ENCODE results near the gene TOMM40L. TPM values are rescaled to one million over a fixed set of nuclear protein-coding genes. Genes with fewer than 3 reads are reported as not detected.
"Not testable (repeated sequence)": the region's sequence is repeated elsewhere in the genome, so short reads cannot be mapped to it uniquely, and the experiment has no call there.

TOMM40L gene
- total RNA-seq, 4 donors from 2014 or later = 9.1 to 24.1 (median 16.3) TPM

DNA sequence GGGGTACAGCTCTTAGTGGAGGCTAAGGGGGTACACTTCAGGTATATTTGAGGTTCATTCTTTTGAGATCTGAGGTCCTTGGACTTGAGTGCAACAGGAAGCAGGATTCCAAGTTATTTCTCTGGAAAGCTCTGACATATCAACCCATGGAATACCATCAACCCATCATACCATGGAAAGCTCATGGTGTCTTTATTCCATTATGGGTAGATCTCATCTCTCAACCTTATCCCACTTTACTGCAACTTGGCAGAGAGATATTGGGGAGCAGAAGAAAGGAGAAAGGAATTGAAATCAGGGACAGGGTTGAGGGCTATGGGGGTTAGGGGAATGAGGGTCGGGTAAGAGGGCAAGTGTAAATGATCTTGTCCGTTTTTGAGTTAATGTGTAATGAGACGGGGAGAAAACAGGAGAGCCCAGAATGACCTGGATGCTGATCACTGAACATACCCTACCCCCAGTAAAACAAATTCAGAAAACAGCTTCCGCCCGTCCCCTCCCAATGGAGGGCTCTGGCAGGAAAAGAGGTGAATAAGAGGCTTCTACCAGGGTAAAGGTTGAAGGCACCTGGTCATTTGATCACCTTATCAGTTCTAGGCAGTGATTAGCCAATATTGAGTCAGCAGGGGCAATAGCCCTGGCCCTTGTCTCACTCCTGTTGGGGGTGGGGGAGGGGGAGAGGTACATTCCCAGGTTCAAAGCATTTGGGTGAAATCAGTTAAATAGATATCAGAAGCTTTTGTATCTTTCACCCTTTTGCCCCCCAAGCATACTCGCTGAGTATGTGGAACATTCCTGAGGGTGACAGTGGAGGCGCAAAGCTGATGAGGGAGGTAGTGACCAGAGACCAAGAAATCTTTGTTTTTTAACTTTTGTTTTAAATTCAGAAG, 1.8 kb upstream of the TOMM40L start:
- peaks cover 10 to 16% (median 12%) of the 10 kb centered on the region in 4 donors for H3K36me3 ChIP-seq
- no peak overlapping the region for H3K27ac ChIP-seq (replicated peaks in 1 of 4)
- H3K4me1 ChIP-seq = peaks cover 26 to 30% (median 27%) of the 10 kb centered on the region in 4 donors
- no peaks in the 10 kb centered on the region for H3K9me3 ChIP-seq
- no peaks in the 10 kb centered on the region for H3K27me3 ChIP-seq
- TF ChIP-seq, protein P1, sequence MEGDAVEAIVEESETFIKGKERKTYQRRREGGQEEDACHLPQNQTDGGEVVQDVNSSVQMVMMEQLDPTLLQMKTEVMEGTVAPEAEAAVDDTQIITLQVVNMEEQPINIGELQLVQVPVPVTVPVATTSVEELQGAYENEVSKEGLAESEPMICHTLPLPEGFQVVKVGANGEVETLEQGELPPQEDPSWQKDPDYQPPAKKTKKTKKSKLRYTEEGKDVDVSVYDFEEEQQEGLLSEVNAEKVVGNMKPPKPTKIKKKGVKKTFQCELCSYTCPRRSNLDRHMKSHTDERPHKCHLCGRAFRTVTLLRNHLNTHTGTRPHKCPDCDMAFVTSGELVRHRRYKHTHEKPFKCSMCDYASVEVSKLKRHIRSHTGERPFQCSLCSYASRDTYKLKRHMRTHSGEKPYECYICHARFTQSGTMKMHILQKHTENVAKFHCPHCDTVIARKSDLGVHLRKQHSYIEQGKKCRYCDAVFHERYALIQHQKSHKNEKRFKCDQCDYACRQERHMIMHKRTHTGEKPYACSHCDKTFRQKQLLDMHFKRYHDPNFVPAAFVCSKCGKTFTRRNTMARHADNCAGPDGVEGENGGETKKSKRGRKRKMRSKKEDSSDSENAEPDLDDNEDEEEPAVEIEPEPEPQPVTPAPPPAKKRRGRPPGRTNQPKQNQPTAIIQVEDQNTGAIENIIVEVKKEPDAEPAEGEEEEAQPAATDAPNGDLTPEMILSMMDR (IDR thresholded peaks at IDR 0.05) = no peak
- no peak for TF ChIP-seq EP300 (IDR thresholded peaks at IDR 0.05)
- no peak for TF ChIP-seq POLR2A (IDR thresholded peaks at IDR 0.05; ENCODE audit: low read depth)
- TF ChIP-seq POLR2AphosphoS5 (IDR thresholded peaks at IDR 0.05) = no peak
- 87% methylated on average over 7 of the region's 7 CpGs for WGBS
- no peak overlapping the region for H3K4me3 ChIP-seq
- DNase-seq (ENCODE audit: extremely low spot score) = no peak
- intact Hi-C loops (cut with DNase I) = no loop called here

DNA sequence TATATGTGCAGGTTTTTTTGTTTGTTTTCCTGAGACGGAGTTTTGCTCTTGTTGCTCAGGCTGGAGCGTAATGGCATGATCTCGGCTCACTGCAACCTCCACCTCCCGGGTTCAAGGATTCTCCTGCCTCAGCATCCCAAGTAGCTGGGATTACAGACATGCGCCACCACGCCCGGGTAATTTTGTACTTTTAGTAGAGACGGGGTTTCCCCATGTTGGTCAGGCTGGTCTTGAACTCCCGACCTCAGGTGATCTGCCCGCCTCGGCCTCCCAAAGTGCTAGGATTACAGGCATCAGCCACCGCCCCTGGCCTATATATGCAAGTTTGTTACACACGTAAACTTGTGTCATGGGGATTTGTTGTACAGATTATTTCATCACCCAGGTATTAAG, 1.2 kb upstream of the TOMM40L start:
- intact Hi-C loops (cut with DNase I) = loop anchor here (5.0 kb wide), 1 partner anchor 83 kb away; the partner anchor contains the start of gene MPZ
- peaks cover 11 to 22% (median 19%) of the 10 kb centered on the region in 4 donors for H3K36me3 ChIP-seq
- H3K27me3 ChIP-seq; H3K9me3 ChIP-seq; DNase-seq (ENCODE audit: extremely low spot score); H3K4me3 ChIP-seq: not testable (repeated sequence)
- WGBS = 85% methylated on average over 13 of the region's 13 CpGs
- H3K27ac ChIP-seq (replicated peaks in 1 of 4) = peak overlapping the region in 2 of 4 donors; percentile 77 to 88
- peaks cover 26 to 30% (median 27%) of the 10 kb centered on the region in 4 donors for H3K4me1 ChIP-seq

DNA sequence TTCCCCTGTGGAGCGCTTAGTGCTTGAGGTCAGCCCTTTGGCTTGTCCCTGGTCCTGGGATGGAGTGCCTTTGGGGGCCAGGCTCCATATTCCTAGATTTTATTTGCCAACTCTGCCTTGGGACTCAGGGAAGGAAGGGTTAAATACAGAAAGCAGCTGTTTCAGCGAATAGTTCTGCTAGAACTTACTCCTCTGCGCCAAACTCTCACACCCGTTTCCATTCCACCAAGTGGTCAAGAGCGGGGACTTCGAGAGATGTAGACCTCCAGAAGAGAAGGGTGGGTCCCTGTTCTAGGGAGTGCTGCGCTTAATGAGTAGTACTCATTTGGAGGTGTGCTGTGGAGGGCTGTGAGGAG, 704 bp upstream of the TOMM40L start:
- Histone ChIP-seq H3K9me3 (no peaks in the 10 kb centered on the region), H3K4me3 (peak overlapping the region in 3 of 4 donors; percentile 27 to 82 (median 71)), H3K27ac (replicated peaks in 1 of 4) (peak overlapping the region; percentile 77 to 88 (median 80)), H3K4me1 (peaks cover 26 to 30% (median 27%) of the 10 kb centered on the region in 4 donors), H3K36me3 (peaks cover 15 to 27% (median 23%) of the 10 kb centered on the region in 4 donors), H3K27me3 (no peaks in the 10 kb centered on the region)
- 70% methylated on average over 7 of the region's 7 CpGs for WGBS
- intact Hi-C loops (cut with DNase I) = loop anchor here (5.0 kb wide), 1 partner anchor 82 kb away; the partner anchor contains the start of gene MPZ
- DNase-seq (ENCODE audit: extremely low spot score) = no peak
- TF ChIP-seq EP300 (IDR thresholded peaks at IDR 0.05) (no peak), POLR2AphosphoS5 (IDR thresholded peaks at IDR 0.05) (no peak), POLR2A (IDR thresholded peaks at IDR 0.05; ENCODE audit: low read depth) (no peak)
- TF ChIP-seq, protein P1 (IDR thresholded peaks at IDR 0.05) = no peak

DNA sequence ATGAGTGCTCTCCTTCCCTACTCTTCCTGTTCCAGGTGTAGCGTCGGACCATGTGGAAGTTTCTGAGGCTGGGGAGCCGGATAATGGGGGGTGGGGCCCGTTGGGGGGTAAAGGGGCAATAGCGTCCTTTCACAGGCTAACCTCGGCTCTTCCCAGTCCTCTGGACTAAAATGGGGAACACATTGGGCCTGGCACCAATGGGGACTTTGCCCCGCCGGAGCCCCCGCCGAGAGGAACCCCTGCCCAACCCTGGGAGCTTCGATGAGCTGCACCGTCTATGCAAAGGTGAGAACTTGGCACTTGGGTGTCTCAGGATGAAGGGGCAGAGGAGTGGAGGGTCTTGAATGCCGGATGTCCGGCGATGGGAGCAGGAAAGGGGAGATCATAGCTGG, 456 bp downstream of the TOMM40L start:
- Histone ChIP-seq H3K9me3 (no peaks in the 10 kb centered on the region), H3K4me1 (peaks cover 26 to 30% (median 27%) of the 10 kb centered on the region in 4 donors), H3K27me3 (no peaks in the 10 kb centered on the region), H3K4me3 (peak overlapping the region; percentile 71 to 90 (median 80)), H3K36me3 (peaks cover 20 to 35% (median 32%) of the 10 kb centered on the region in 4 donors), H3K27ac (replicated peaks in 1 of 4) (peak overlapping the region; percentile 80 to 88 (median 82))
- WGBS = 4% methylated on average over 11 of the region's 15 CpGs
- no peak for TF ChIP-seq EP300 (IDR thresholded peaks at IDR 0.05)
- TF ChIP-seq POLR2A (IDR thresholded peaks at IDR 0.05; ENCODE audit: low read depth) = no peak
- no peak for TF ChIP-seq POLR2AphosphoS5 (IDR thresholded peaks at IDR 0.05)
- TF ChIP-seq, protein P1 (IDR thresholded peaks at IDR 0.05) = no peak
- intact Hi-C loops (cut with DNase I) = loop anchor here (2.0 to 5.0 kb wide), 3 partner anchors 64 to 156 kb away; partner anchors contain the start of gene MPZ
- DNase-seq (ENCODE audit: extremely low spot score) = no peak

DNA sequence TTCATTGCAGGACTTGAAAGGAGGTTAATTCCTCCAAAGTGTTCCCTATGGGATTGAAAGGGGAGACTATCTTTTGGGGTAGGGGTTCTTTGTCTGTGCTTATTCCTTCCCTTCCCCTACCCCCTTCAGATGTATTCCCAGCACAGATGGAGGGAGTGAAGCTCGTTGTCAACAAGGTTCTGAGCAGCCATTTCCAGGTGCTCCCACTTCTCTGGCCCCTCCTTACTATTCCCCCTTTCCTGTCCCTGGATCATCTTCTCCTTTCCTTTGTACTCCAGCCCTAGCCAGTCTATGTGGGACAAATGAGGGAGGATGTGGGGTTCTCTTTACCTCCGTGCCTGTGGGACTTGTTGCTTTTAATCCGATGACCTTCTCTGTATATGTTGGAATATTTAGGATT, 899 bp downstream of the TOMM40L start:
- 36% methylated on average over 3 of the region's 3 CpGs for WGBS
- TF ChIP-seq, protein P1 (IDR thresholded peaks at IDR 0.05) = no peak
- TF ChIP-seq POLR2A (IDR thresholded peaks at IDR 0.05; ENCODE audit: low read depth) = no peak
- intact Hi-C loops (cut with DNase I) = loop anchor here (2.0 to 5.0 kb wide), 3 partner anchors 64 to 156 kb away; partner anchors contain the start of gene MPZ
- H3K36me3 ChIP-seq = peaks cover 20 to 35% (median 32%) of the 10 kb centered on the region in 4 donors
- peak overlapping the region; percentile 71 to 90 (median 80) for H3K4me3 ChIP-seq
- no peaks in the 10 kb centered on the region for H3K27me3 ChIP-seq
- H3K27ac ChIP-seq (replicated peaks in 1 of 4) = peak overlapping the region; percentile 80 to 88 (median 82)
- no peaks in the 10 kb centered on the region for H3K9me3 ChIP-seq
- H3K4me1 ChIP-seq = peaks cover 26 to 30% (median 27%) of the 10 kb centered on the region in 4 donors
- DNase-seq (ENCODE audit: extremely low spot score) = no peak

All from esophagus muscularis mucosa (tissue), 4 donors.